ENCODE measurements around the gene NT5C.

GRCh38 chr17:75130632-75131277, 787 bp downstream of the NT5C start:
- TF ChIP-seq ZNF274 (IDR thresholded peaks at IDR 0.05; ENCODE audit: low read depth, low read length): no peak
- TF ChIP-seq YY1 (IDR thresholded peaks at IDR 0.05; ENCODE audit: insufficient read depth, insufficient read length): no peak

All from NT2/D1 (cell line).